HepG2 (cell line): ENCODE data around the gene ATP8A2. TPM values are rescaled to one million over a fixed set of nuclear protein-coding genes. Genes with fewer than 3 reads are reported as not detected.

Experiments used
- ATAC-seq: fragments of 200-7000 bp; cut with Tn5 transposase; 3 replicates; pipeline ENCODE4 v1.9.1; 2020; ENCODE audit warnings: mild to moderate bottlenecking, moderate library complexity
- BruUV-seq: library from RNA; stranded (reverse); fragments of 400-500 nt; replicated peaks from 2 replicates; lab custom pipeline; 2021; lab: Mats Ljungman, UMichigan
- CTCF ChIA-PET: fragments of 300-600 bp; formaldehyde crosslinking; extraction: SDS; loops from one replicate; lab custom pipeline; 2021; ENCODE audit warnings: low total read pairs, inconsistent platforms, low intra/inter-chr PET ratio; lab: Yijun Ruan, JAX
- POLR2A ChIA-PET: fragments of 350-600 bp; sonication (Branson Sonifier 250); formaldehyde crosslinking; loops from one replicate; lab custom pipeline; 2020; ENCODE audit warnings: antibody characterized with exemption, inconsistent platforms; lab: Yijun Ruan, JAX
- DNase-seq: peaks from one replicate; pipeline ENCODE4 v3.0.0-alpha.2; 2015; ENCODE audit warnings: low spot score
- FAIRE-seq: peaks from 3 replicates; lab custom pipeline; 2011; peaks lifted over from hg19 to GRCh38; lab: Jason Lieb, UNC
- H2AFZ ChIP-seq: one replicate; pipeline ENCODE4 v1.6.1; 2011; ENCODE audit warnings: low read length, inconsistent platforms
- H3K27ac ChIP-seq: fragments of 300-600 bp; 3 replicates; pipeline ENCODE4 v1.8.0; 2011; ENCODE audit warnings: mixed run types, mild to moderate bottlenecking, mixed read lengths, low read length, inconsistent platforms; ENCODE audit not compliant: insufficient read depth; ENCODE audit errors: extremely low read length
- H3K27me3 ChIP-seq, 2 experiments: fragments of 200-600 bp in 1 of 2; 2 replicates in 1 of 2; 3 replicates in 1 of 2; pipeline versions ENCODE4 v1.6.0 to v1.8.0; 2011; ENCODE audit warnings: low read length in 2 of 2, mild to moderate bottlenecking in 2 of 2, moderate library complexity in 2 of 2, inconsistent platforms in 1 of 2; ENCODE audit not compliant: insufficient read depth in 2 of 2, control insufficient read depth in 1 of 2
- H3K36me3 ChIP-seq, 2 experiments: fragments of 200-600 bp in 1 of 2; replicated peaks in 1 of 2; 2 replicates in 1 of 2; 3 replicates in 1 of 2; pipeline versions ENCODE4 v1.5.1 to v1.8.0; 2011; ENCODE audit warnings: low read length in 2 of 2, inconsistent platforms in 1 of 2; ENCODE audit not compliant: insufficient read depth in 2 of 2, control insufficient read depth in 1 of 2
- H3K4me1 ChIP-seq: 2 replicates; pipeline ENCODE4 v1.5.1; 2012; ENCODE audit warnings: low read length, inconsistent platforms; ENCODE audit not compliant: insufficient read depth
- H3K4me2 ChIP-seq: 2 replicates; pipeline ENCODE4 v1.6.0; 2011; ENCODE audit warnings: low read depth, low read length, inconsistent platforms
- H3K4me3 ChIP-seq, 3 experiments: fragments of 200-600 bp in 1 of 3; sonication (generic), shearing (Covaris generic) in 1 of 3; replicated peaks in 1 of 3; 2 replicates each; pipeline ENCODE4 v1.5.1; 2011 to 2016; ENCODE audit warnings: low read length in 3 of 3, inconsistent platforms in 2 of 3, low read depth in 2 of 3, mild to moderate bottlenecking in 2 of 3, control low read depth in 1 of 3, mixed read lengths in 1 of 3; ENCODE audit not compliant: insufficient read depth in 1 of 3
- H3K79me2 ChIP-seq: one replicate; pipeline ENCODE4 v1.6.1; 2011; ENCODE audit warnings: low read length, inconsistent platforms; ENCODE audit not compliant: insufficient read depth
- H3K9ac ChIP-seq: 2 replicates; pipeline ENCODE4 v1.6.0; 2011; ENCODE audit warnings: mild to moderate bottlenecking, low read depth, low read length, inconsistent platforms; ENCODE audit not compliant: insufficient read depth
- H3K9me3 ChIP-seq: 2 replicates; pipeline ENCODE4 v1.5.1; 2012; ENCODE audit warnings: mild to moderate bottlenecking, low read length
- H4K20me1 ChIP-seq: 2 replicates; pipeline ENCODE4 v1.6.0; 2011; ENCODE audit warnings: inconsistent platforms, mild to moderate bottlenecking, low read length, moderate library complexity; ENCODE audit not compliant: insufficient read depth
- AHDC1 ChIP-seq: sonication (generic); formaldehyde crosslinking; IDR thresholded peaks from 2 replicates; pipeline ENCODE4 v1.5.1; 2020; ENCODE audit warnings: mild to moderate bottlenecking, missing genetic modification reagents, borderline replicate concordance
- ASH2L ChIP-seq: fragments of 300-600, 200-600 bp; sonication (generic); IDR thresholded peaks from 2 replicates; pipeline ENCODE4 v1.7.0; 2017; ENCODE audit warnings: low read depth, mild to moderate bottlenecking, moderate library complexity, mixed read lengths, low read length; ENCODE audit not compliant: insufficient read length
- HBP1 ChIP-seq: IDR thresholded peaks from 2 replicates; pipeline ENCODE4 v1.6.1; 2016; ENCODE audit warnings: low read depth, control low read depth
- JARID2 ChIP-seq: sonication (generic); formaldehyde crosslinking; IDR thresholded peaks from 2 replicates; pipeline ENCODE4 v1.8.1; 2023; ENCODE audit warnings: missing genetic modification reagents, inconsistent platforms; ENCODE audit not compliant: insufficient replicate concordance
- JUN ChIP-seq: sonication (generic); formaldehyde crosslinking; IDR thresholded peaks from 2 replicates; pipeline ENCODE4 v1.4.0; 2020; ENCODE audit warnings: mild to moderate bottlenecking, missing genetic modification reagents
- KAT7 ChIP-seq: IDR thresholded peaks from 2 replicates; pipeline ENCODE4 v1.6.1; 2018; ENCODE audit warnings: borderline replicate concordance, missing compliant biosample characterization
- NFKBIZ ChIP-seq: IDR thresholded peaks from 2 replicates; pipeline ENCODE4 v1.6.1; 2018; ENCODE audit warnings: missing genetic modification reagents, missing compliant biosample characterization
- RBM22 ChIP-seq: fragments of 200-400 bp; formaldehyde crosslinking; optimal IDR thresholded peaks from 2 replicates; pipeline ENCODE3; 2017; ENCODE audit warnings: mild to moderate bottlenecking, low read length, moderate library complexity
- TARDBP ChIP-seq: sonication (generic); formaldehyde crosslinking; IDR thresholded peaks from 2 replicates; pipeline ENCODE4 v1.8.0; 2022; ENCODE audit warnings: mild to moderate bottlenecking, missing genetic modification reagents
- TMF1 ChIP-seq: sonication (generic); formaldehyde crosslinking; IDR thresholded peaks from 2 replicates; pipeline ENCODE4 v1.8.1; 2022; ENCODE audit warnings: low read depth, missing genetic modification reagents
- ZNF562 ChIP-seq: sonication (generic); formaldehyde crosslinking; IDR thresholded peaks from 2 replicates; pipeline ENCODE4 v1.8.0; 2022; ENCODE audit warnings: missing genetic modification reagents, borderline replicate concordance
- ZSCAN30 ChIP-seq: sonication (generic); formaldehyde crosslinking; IDR thresholded peaks from 2 replicates; pipeline ENCODE4 v1.5.0; 2020; ENCODE audit warnings: mild to moderate bottlenecking, missing genetic modification reagents
- WGBS: methylation state at CpG from one replicate; pipeline ENCODE4 v1.1.6; 2017; ENCODE audit warnings: low lambda C conversion rate; 5-methylcytosine and 5-hydroxymethylcytosine counted together
- in situ Hi-C: cut with HindIII; loops from 2 replicates; pipeline ENCODE4 v1.10.0; 2017; ENCODE audit warnings: low pct_unique_long_range_greater_than_20kb; ENCODE audit not compliant: extremely low pct_ligation_motif_present
- intact Hi-C: fragments of 100-400 bp; cut with micrococcal nuclease; formaldehyde crosslinking; loops from one replicate; pipeline ENCODE4 v1.10.0; 2022; ENCODE audit not compliant: unreplicated experiment
- polyA plus RNA-seq, 8 experiments: library from polyadenylated mRNA; depleted of rRNA in 3 of 8; stranded (reverse) in 7 of 8; unstranded in 1 of 8; fragments of >200 nt; fragmentation: Illumina TruSeq in 4 of 8; extraction: Trizol in 4 of 8; gene quantifications; 2 replicates each; pipeline versions ENCODE4 v1.2.1 to v1.2.3, GENCODE V29; 2011 to 2016; ENCODE audit warnings: low read depth in 4 of 8, missing spikeins in 1 of 8, mixed read lengths in 1 of 8; ENCODE audit not compliant: insufficient read depth in 1 of 8
- total RNA-seq, 5 experiments: library from RNA; depleted of rRNA; stranded (reverse); fragments of >200 nt; fragmentation: Illumina TruSeq; extraction: Trizol; gene quantifications; 2 replicates each; pipeline ENCODE4 v1.2.3, GENCODE V29; 2016; ENCODE audit warnings: low read depth in 1 of 5

ATP8A2 gene
- total and polyA plus RNA-seq, 2 of the 13 experiments (the other 11 are each of a cell fraction or from before 2014, with no cell fraction given): 0.09 TPM; not detected in 1

- no peak overlapping the region for H2AFZ ChIP-seq
- WGBS: 37% methylated on average over 4 of the region's 5 CpGs
- no TSS peak for BruUV-seq
- H3K4me3 ChIP-seq: no peak overlapping the region
- no peaks in the 10 kb centered on the region for H3K4me1 ChIP-seq
- H3K4me2 ChIP-seq: no peak overlapping the region
- ATAC-seq (no peak), DNase-seq (no peak), FAIRE-seq (no peak)
- TF ChIP-seq KAT7 (CRISPR knock-in tag) (no peak), RBM22 (no peak), TMF1 (CRISPR knock-in tag) (no peak), ZNF562 (CRISPR knock-in tag) (no peak), NFKBIZ (CRISPR knock-in tag) (no peak), ZSCAN30 (no peak), JUN (CRISPR knock-in tag) (no peak), AHDC1 (CRISPR knock-in tag) (no peak), JARID2 (no peak), HBP1 (CRISPR knock-in tag) (no peak), TARDBP (CRISPR knock-in tag) (no peak), ASH2L (no peak)
- H3K36me3 ChIP-seq: no peaks in the 10 kb centered on the region
- in situ Hi-C loops: no loop called here
- no peak overlapping the region for H3K9ac ChIP-seq
- no peak overlapping the region for H3K27ac ChIP-seq
- no peaks in the 10 kb centered on the region; the same call in 1 of the 2 replicates for H3K9me3 ChIP-seq
- ChIA-PET POLR2A (no interaction called here), CTCF (no interaction called here)
- H3K27me3 ChIP-seq: no peaks in the 10 kb centered on the region
- H4K20me1 ChIP-seq: no peaks in the 10 kb centered on the region
- no peaks in the 10 kb centered on the region for H3K79me2 ChIP-seq
- intact Hi-C loops: no loop called here
These were observed 146.7 kb downstream of the ATP8A2 start for GRCh38 chr13:25518441-25518840.
